Activated CD4-positive, alpha-beta T cell treated with anti-CD3 and anti-CD28 coated beads for 36 hours (primary cell): ENCODE results near the gene ETFRF1. TPM values are rescaled to one million over a fixed set of nuclear protein-coding genes. Genes with fewer than 3 reads are reported as not detected.

Source experiments
- ATAC-seq: fragments of 200-7000 bp; cut with Tn5 transposase; one replicate; pipeline ENCODE4 v1.10.0; 2021; ENCODE audit warnings: mild to moderate bottlenecking, moderate library complexity
- CTCF ChIA-PET: fragments of 350-600 bp; sonication (Branson Sonifier 250); formaldehyde crosslinking; loops from one replicate; lab custom pipeline; 2021; ENCODE audit warnings: antibody characterized with exemption; lab: Charles Lee
- POLR2A ChIA-PET: fragments of 350-600 bp; sonication (Branson Sonifier 250); formaldehyde crosslinking; loops from one replicate; lab custom pipeline; 2021; ENCODE audit warnings: antibody characterized with exemption, inconsistent platforms; lab: Charles Lee
- DNase-seq: peaks from one replicate; pipeline ENCODE4 v3.0.0-alpha.2; 2020
- H3K27ac Mint-ChIP-seq: one replicate; pipeline ENCODE4 v1.8.0; 2021; ENCODE audit warnings: mixed read lengths
- H3K27me3 Mint-ChIP-seq: one replicate; pipeline ENCODE4 v1.8.0; 2021; ENCODE audit warnings: mixed read lengths
- H3K36me3 Mint-ChIP-seq: one replicate; pipeline ENCODE4 v1.8.0; 2021; ENCODE audit warnings: low read depth, mixed read lengths
- H3K4me1 Mint-ChIP-seq: one replicate; pipeline ENCODE4 v1.8.0; 2021; ENCODE audit warnings: mixed read lengths
- H3K4me3 Mint-ChIP-seq: one replicate; pipeline ENCODE4 v1.8.0; 2021; ENCODE audit warnings: mild to moderate bottlenecking, moderate library complexity, mixed read lengths
- H3K9me3 Mint-ChIP-seq: one replicate; pipeline ENCODE4 v1.8.0; 2021; ENCODE audit warnings: low read depth, mixed read lengths
- intact Hi-C, 2 experiments: fragments of 100-400 bp; cut with DNase I in 1 of 2; cut with micrococcal nuclease in 1 of 2; formaldehyde crosslinking; loops; one replicate each; pipeline versions ENCODE4 v1.14.2 to v1.15.1; 2022 to 2024; cut with DNase I, micrococcal nuclease
- total RNA-seq, 2 experiments: library from RNA; stranded (reverse); gene quantifications; one replicate each; pipeline ENCODE4 v1.2.3, GENCODE V29; 2021

Gene ETFRF1
- 10 to 100 TPM; 11.7 to 15.4 TPM for total RNA-seq

- Mint-ChIP-seq H3K4me1 (peaks cover 29% of the 10 kb centered on the region), H3K4me3 (peak within 1 kb of the TSS; percentile 91), H3K36me3 (peaks cover 11% of the 10 kb centered on the region), H3K9me3 (no peaks in the 10 kb centered on the region), H3K27me3 (no peaks in the 10 kb centered on the region), H3K27ac (peak within 1 kb of the TSS; percentile 96)
- intact Hi-C loops = loop anchor here (1.0 to 5.0 kb wide), 5 partner anchors 55 to 143 kb away; partner anchors contain the start of gene KRAS (in 2 of the 2)
- ChIA-PET CTCF (interaction anchor here (0.6 to 2.2 kb wide), 6 partner anchors 9 to 189 kb away, joined by 3 to 7 read pairs (median 4); no protein-coding TSS in a partner anchor), POLR2A (interaction anchor here (0.9 to 1.1 kb wide), 2 partner anchors 55 to 182 kb away, joined by 3 to 6 read pairs; partner anchors contain the start of gene KRAS)
- ATAC-seq (peak; percentile 98), DNase-seq (peak; percentile 97)
Measured at GRCh38 chr12:25195056-25195971, at the start of gene ETFRF1, which contains the start of gene DNAI7. Gene ETFRF1 (plus strand): TSS chr12:25195237. CDS start chr12:25203957, 8,720 bp downstream. Gene DNAI7 (minus strand): TSS chr12:25195160. CDS start chr12:25195078, 82 bp downstream.

GRCh38 chr12:25146686-25147085 lies 48.4 kb upstream of the ETFRF1 start:
- no peaks in the 10 kb centered on the region for H3K4me1 Mint-ChIP-seq
- H3K27me3 Mint-ChIP-seq = no peaks in the 10 kb centered on the region
- H3K36me3 Mint-ChIP-seq = no peaks in the 10 kb centered on the region
- no peak overlapping the region for H3K27ac Mint-ChIP-seq
- POLR2A ChIA-PET = no interaction called here
- intact Hi-C loops = no loop called here
- H3K4me3 Mint-ChIP-seq = no peak overlapping the region
- ATAC-seq (no peak), DNase-seq (no peak)
- H3K9me3 Mint-ChIP-seq = no peaks in the 10 kb centered on the region
- CTCF ChIA-PET = interaction anchor here (0.6 to 1.3 kb wide), 4 partner anchors 10 to 182 kb away, joined by 3 to 5 read pairs (median 4); no protein-coding TSS in a partner anchor

GRCh38 chr12:25151476-25151875 lies 43.6 kb upstream of the ETFRF1 start:
- no peak for ATAC-seq
- Mint-ChIP-seq H3K9me3 (no peaks in the 10 kb centered on the region), H3K36me3 (no peaks in the 10 kb centered on the region), H3K4me3 (no peak overlapping the region), H3K27me3 (no peaks in the 10 kb centered on the region), H3K4me1 (peaks cover 6% of the 10 kb centered on the region), H3K27ac (no peak overlapping the region)
- ChIA-PET CTCF (interaction anchor here (0.6 to 3.5 kb wide), 3 partner anchors 15 to 247 kb away, joined by 4 to 12 read pairs (median 4); no protein-coding TSS in a partner anchor), POLR2A (no interaction called here)
- intact Hi-C loops = loop anchor here in 1 of 2 experiments (10.0 kb wide), 1 partner anchor 1947 kb away; no protein-coding TSS in a partner anchor
- no peak for DNase-seq

- CTCF ChIA-PET = interaction anchor here (1.5 to 4.5 kb wide), 4 partner anchors 10 to 247 kb away, joined by 3 to 39 read pairs (median 8); no protein-coding TSS in a partner anchor
- no peak for DNase-seq
- intact Hi-C loops = loop anchor here in 1 of 2 experiments (10.0 kb wide), 1 partner anchor 1947 kb away; no protein-coding TSS in a partner anchor
Measured at GRCh38 chr12:25152055-25152454, 43.0 kb upstream of the ETFRF1 start.

GRCh38 chr12:25155022-25155576 lies 39.9 kb upstream of the ETFRF1 start:
- H3K27me3 Mint-ChIP-seq = no peaks in the 10 kb centered on the region
- no peaks in the 10 kb centered on the region for H3K36me3 Mint-ChIP-seq
- no peak overlapping the region for H3K27ac Mint-ChIP-seq
- intact Hi-C loops = loop anchor here (1.0 to 10.0 kb wide), 3 partner anchors 164 to 1950 kb away; no protein-coding TSS in a partner anchor
- peaks cover 6% of the 10 kb centered on the region for H3K4me1 Mint-ChIP-seq
- DNase-seq (no peak), ATAC-seq (no peak)
- CTCF ChIA-PET = interaction anchor here (0.6 to 4.5 kb wide), 33 partner anchors 11 to 902 kb away, joined by 3 to 39 read pairs (median 4); partner anchors contain the start of genes DNAI7 and ETFRF1
- no peaks in the 10 kb centered on the region for H3K9me3 Mint-ChIP-seq
- POLR2A ChIA-PET = no interaction called here
- no peak overlapping the region for H3K4me3 Mint-ChIP-seq

More at GRCh38 chr12:25152055-25152454, 43.0 kb upstream of the ETFRF1 start:
- Mint-ChIP-seq H3K4me1 (peaks cover 6% of the 10 kb centered on the region), H3K27me3 (no peaks in the 10 kb centered on the region), H3K4me3 (no peak overlapping the region), H3K36me3 (no peaks in the 10 kb centered on the region), H3K9me3 (no peaks in the 10 kb centered on the region), H3K27ac (no peak overlapping the region)
- no peak for ATAC-seq
- POLR2A ChIA-PET = no interaction called here

- no peak for DNase-seq
- H3K27ac Mint-ChIP-seq = no peak overlapping the region
- H3K4me1 Mint-ChIP-seq = peaks cover 6% of the 10 kb centered on the region
- CTCF ChIA-PET = interaction anchor here (0.6 to 4.5 kb wide), 10 partner anchors 9 to 209 kb away, joined by 3 to 39 read pairs (median 4); no protein-coding TSS in a partner anchor
- ATAC-seq = no peak
- POLR2A ChIA-PET = interaction anchor here (0.6 kb wide), 1 partner anchor 1392 kb away, joined by 3 read pairs; no protein-coding TSS in a partner anchor
- no peaks in the 10 kb centered on the region for H3K9me3 Mint-ChIP-seq
- intact Hi-C loops = loop anchor here in 1 of 2 experiments (10.0 kb wide), 1 partner anchor 1951 kb away; no protein-coding TSS in a partner anchor
- no peaks in the 10 kb centered on the region for H3K27me3 Mint-ChIP-seq
- no peak overlapping the region for H3K4me3 Mint-ChIP-seq
- H3K36me3 Mint-ChIP-seq = no peaks in the 10 kb centered on the region
Measured at GRCh38 chr12:25156061-25156460, 39.0 kb upstream of the ETFRF1 start.

- no peak overlapping the region for H3K27ac Mint-ChIP-seq
- no peak overlapping the region for H3K4me3 Mint-ChIP-seq
- H3K36me3 Mint-ChIP-seq = no peaks in the 10 kb centered on the region
- CTCF ChIA-PET = interaction anchor here (1.3 kb wide), 1 partner anchor 20 kb away, joined by 3 read pairs; no protein-coding TSS in a partner anchor
- DNase-seq (no peak), ATAC-seq (no peak)
- H3K27me3 Mint-ChIP-seq = no peaks in the 10 kb centered on the region
- intact Hi-C loops = no loop called here
- POLR2A ChIA-PET = no interaction called here
- no peaks in the 10 kb centered on the region for H3K9me3 Mint-ChIP-seq
- H3K4me1 Mint-ChIP-seq = no peaks in the 10 kb centered on the region
Measured at GRCh38 chr12:25162866-25163265, 32.2 kb upstream of the ETFRF1 start.

- no peak for DNase-seq
- H3K27me3 Mint-ChIP-seq = peaks cover 2% of the 10 kb centered on the region
- ATAC-seq = no peak
- H3K9me3 Mint-ChIP-seq = no peaks in the 10 kb centered on the region
- intact Hi-C loops = no loop called here
- no peak overlapping the region for H3K4me3 Mint-ChIP-seq
- no peaks in the 10 kb centered on the region for H3K36me3 Mint-ChIP-seq
- POLR2A ChIA-PET = interaction anchor here (0.6 kb wide), 1 partner anchor 22 kb away, joined by 4 read pairs; no protein-coding TSS in a partner anchor
- CTCF ChIA-PET = interaction anchor here (0.6 to 1.2 kb wide), 2 partner anchors 205 to 206 kb away, joined by 3 read pairs; no protein-coding TSS in a partner anchor
- H3K27ac Mint-ChIP-seq = no peak overlapping the region
- H3K4me1 Mint-ChIP-seq = peaks cover 21% of the 10 kb centered on the region
Measured at GRCh38 chr12:25182765-25183164, 12.3 kb upstream of the ETFRF1 start.

- no peaks in the 10 kb centered on the region for H3K36me3 Mint-ChIP-seq
- ATAC-seq (peak; percentile 20), DNase-seq (no peak)
- no peaks in the 10 kb centered on the region for H3K9me3 Mint-ChIP-seq
- H3K4me3 Mint-ChIP-seq = no peak overlapping the region
- intact Hi-C loops = no loop called here
- H3K4me1 Mint-ChIP-seq = peaks cover 22% of the 10 kb centered on the region
- H3K27ac Mint-ChIP-seq = no peak overlapping the region
- ChIA-PET POLR2A (no interaction called here), CTCF (interaction anchor here (0.7 kb wide), 1 partner anchor 253 kb away, joined by 3 read pairs; no protein-coding TSS in a partner anchor)
- H3K27me3 Mint-ChIP-seq = no peaks in the 10 kb centered on the region
Measured at GRCh38 chr12:25184132-25184531, 10.9 kb upstream of the ETFRF1 start.

- ATAC-seq (peak; percentile 61), DNase-seq (no peak)
- H3K27ac Mint-ChIP-seq = peak overlapping the region; percentile 84
- CTCF ChIA-PET = no interaction called here
- POLR2A ChIA-PET = interaction anchor here (0.6 kb wide), 1 partner anchor 1668 kb away, joined by 3 read pairs; no protein-coding TSS in a partner anchor
- peaks cover 22% of the 10 kb centered on the region for H3K4me1 Mint-ChIP-seq
- no peaks in the 10 kb centered on the region for H3K36me3 Mint-ChIP-seq
- intact Hi-C loops = no loop called here
- H3K27me3 Mint-ChIP-seq = no peaks in the 10 kb centered on the region
- H3K4me3 Mint-ChIP-seq = peak overlapping the region; percentile 58
- no peaks in the 10 kb centered on the region for H3K9me3 Mint-ChIP-seq
Measured at GRCh38 chr12:25186038-25186787, 8.8 kb upstream of the ETFRF1 start.
